Loucy (cell line): ENCODE results near the gene HMX1.

Experiments
- H2AFZ ChIP-seq: fragments of 200-600 bp; sonication (generic); 2 replicates; pipeline ENCODE4 v1.6.0; 2016; ENCODE audit warnings: antibody characterized with exemption, mild to moderate bottlenecking, low read length, moderate library complexity
- H3F3A ChIP-seq: fragments of 200-600 bp; 2 replicates; pipeline ENCODE4 v1.6.0; 2016; ENCODE audit warnings: antibody characterized with exemption, low read depth, mild to moderate bottlenecking
- H3K27me3 ChIP-seq: fragments of 200-600 bp; sonication (generic); 2 replicates; pipeline ENCODE4 v1.6.1; 2014; ENCODE audit warnings: low read length, mild to moderate bottlenecking; ENCODE audit not compliant: insufficient read depth, poor library complexity, severe bottlenecking
- H3K36me3 ChIP-seq: fragments of 200-600 bp; sonication (generic); 2 replicates; pipeline ENCODE4 v1.6.1; 2016; ENCODE audit warnings: low read length; ENCODE audit not compliant: insufficient read depth
- H3K4me1 ChIP-seq: fragments of 200-600 bp; sonication (generic); 2 replicates; pipeline ENCODE4 v1.5.1; 2014; ENCODE audit warnings: low read length, mild to moderate bottlenecking; ENCODE audit not compliant: insufficient read depth, poor library complexity, severe bottlenecking
- H3K4me2 ChIP-seq: fragments of 200-600 bp; sonication (generic); 2 replicates; pipeline ENCODE4 v1.6.0; 2014; ENCODE audit warnings: antibody characterized with exemption, low read length, low read depth, mild to moderate bottlenecking; ENCODE audit not compliant: poor library complexity, severe bottlenecking
- H3K4me3 ChIP-seq: fragments of 200-600 bp; sonication (generic); 2 replicates; pipeline ENCODE4 v1.5.1; 2014; ENCODE audit warnings: low read length, mild to moderate bottlenecking, mixed read lengths; ENCODE audit not compliant: poor library complexity, severe bottlenecking
- H3K79me2 ChIP-seq: fragments of 200-600 bp; sonication (generic); 2 replicates; pipeline ENCODE4 v1.6.1; 2014; ENCODE audit warnings: low read length; ENCODE audit not compliant: insufficient read depth
- H3K9ac ChIP-seq: fragments of 200-600 bp; sonication (generic); 2 replicates; pipeline ENCODE4 v1.6.0; 2014; ENCODE audit warnings: mild to moderate bottlenecking, low read depth, low read length, moderate library complexity; ENCODE audit not compliant: poor library complexity, severe bottlenecking
- H3K9me2 ChIP-seq: fragments of 200-600 bp; sonication (generic); replicated peaks from 2 replicates; pipeline ENCODE4 v1.6.1; 2016; ENCODE audit warnings: low read depth, low read length, mixed read lengths
- H3K9me3 ChIP-seq: fragments of 200-600 bp; sonication (generic); 2 replicates; pipeline ENCODE4 v1.6.1; 2014; ENCODE audit warnings: mild to moderate bottlenecking, antibody characterized with exemption, low read length, low read depth; ENCODE audit not compliant: insufficient read depth
- H4K20me1 ChIP-seq: fragments of 200-600 bp; sonication (generic); 2 replicates; pipeline ENCODE4 v1.6.0; 2014; ENCODE audit warnings: antibody characterized with exemption, low read length, mild to moderate bottlenecking; ENCODE audit not compliant: insufficient read depth, poor library complexity, severe bottlenecking
- EZH2phosphoT487 ChIP-seq: fragments of 200-600 bp; IDR thresholded peaks from 2 replicates; pipeline ENCODE4 v1.6.1; 2018; ENCODE audit warnings: antibody characterized with exemption, mild to moderate bottlenecking, moderate library complexity, borderline replicate concordance
- TF ChIP-seq, protein P1 (sequence below): fragments of 200-600 bp; sonication (generic); conservative IDR thresholded peaks from 2 replicates; pipeline ENCODE4 v1.5.1; 2014; ENCODE audit warnings: mild to moderate bottlenecking, antibody characterized with exemption, low read length

Gene HMX1

DNA sequence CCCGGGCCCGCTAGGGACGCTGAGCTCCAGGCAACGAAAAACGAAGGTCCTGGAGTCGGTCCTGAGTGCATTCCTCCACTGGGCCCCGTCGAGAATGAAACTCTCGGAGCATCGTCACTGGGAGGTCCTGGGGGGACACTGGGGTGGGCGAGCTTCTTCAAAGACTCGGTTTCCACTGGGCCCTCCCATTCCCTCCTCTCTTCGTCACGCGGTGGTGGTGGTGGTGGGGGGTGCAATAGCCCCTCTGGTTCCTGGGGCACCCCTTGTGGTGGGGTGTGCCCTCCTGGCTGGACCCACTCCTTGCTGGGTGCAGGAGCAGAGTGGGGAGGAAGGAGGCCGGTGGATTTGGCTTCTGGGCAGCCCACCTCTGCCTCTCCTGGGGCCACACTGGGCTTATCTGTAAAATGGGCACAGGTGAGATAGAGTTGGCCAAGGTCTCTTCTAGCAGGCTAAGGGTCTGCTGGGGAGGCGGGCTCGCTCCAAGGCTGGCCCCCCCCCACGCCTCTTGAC lies 12.9 kb downstream of the HMX1 start:
- TF ChIP-seq EZH2phosphoT487 = no peak
- Histone ChIP-seq H3K9me2 (no peaks in the 10 kb centered on the region), H3K4me1 (no peaks in the 10 kb centered on the region), H2AFZ (no peak overlapping the region), H3K27me3 (no peaks in the 10 kb centered on the region), H3K4me3 (no peak overlapping the region), H3F3A (no peaks in the 10 kb centered on the region), H3K9ac (no peak overlapping the region), H3K9me3 (peaks cover 12% of the 10 kb centered on the region; the same call in 1 of the 2 replicates), H4K20me1 (no peaks in the 10 kb centered on the region), H3K79me2 (no peaks in the 10 kb centered on the region), H3K4me2 (no peak overlapping the region), H3K36me3 (no peaks in the 10 kb centered on the region)

DNA sequence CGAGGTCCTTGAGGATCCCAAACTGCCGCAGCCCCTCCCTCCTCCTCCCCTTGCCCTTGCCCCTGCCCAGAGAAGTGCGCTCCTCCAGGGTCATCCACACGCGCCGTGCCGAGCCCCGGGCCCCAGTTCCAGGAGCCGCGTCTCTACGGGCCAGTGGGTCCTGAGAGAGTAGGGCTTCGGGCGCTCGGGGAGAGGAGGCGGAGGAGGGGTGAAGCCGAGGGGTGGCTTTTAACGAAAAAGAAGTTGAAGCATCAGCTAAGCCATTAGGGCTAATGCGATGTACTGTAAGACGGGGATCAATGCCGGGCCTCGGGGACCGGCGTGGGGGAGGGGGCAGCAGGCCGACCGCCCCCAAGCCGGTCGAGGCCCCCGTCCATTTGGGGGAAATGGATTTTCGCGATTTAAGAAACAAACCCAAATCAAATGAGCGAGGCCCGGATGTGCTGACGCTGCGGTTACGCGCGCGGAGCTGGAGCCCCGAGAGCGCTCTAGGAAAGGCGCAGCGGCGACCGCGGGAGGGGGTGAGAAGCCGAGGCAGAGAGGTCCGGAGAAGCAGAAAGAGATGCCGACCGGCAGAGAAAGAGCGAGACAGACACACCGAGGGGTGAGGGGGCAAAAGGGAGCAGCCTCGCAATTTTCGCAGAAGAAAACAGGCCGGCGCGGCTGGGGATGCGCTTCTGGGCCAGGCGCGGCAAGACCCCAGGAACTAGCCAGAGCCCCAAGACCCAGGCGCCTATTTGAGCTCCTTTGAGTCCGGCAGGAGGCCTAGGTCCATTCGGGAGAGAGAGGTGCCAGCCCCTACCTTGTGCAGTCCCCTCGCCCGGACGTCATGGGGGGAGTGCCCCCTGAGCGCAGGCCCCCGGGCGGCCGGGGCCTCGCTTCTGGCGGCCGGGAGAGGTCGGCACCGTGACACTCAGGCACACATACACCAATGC lies 13.6 kb downstream of the HMX1 start:
- H3K36me3 ChIP-seq = no peaks in the 10 kb centered on the region
- H3K9me3 ChIP-seq = peaks cover 13% of the 10 kb centered on the region; the same call in 1 of the 2 replicates
- H4K20me1 ChIP-seq = no peaks in the 10 kb centered on the region
- H3K79me2 ChIP-seq = no peaks in the 10 kb centered on the region
- H3K4me1 ChIP-seq = no peaks in the 10 kb centered on the region
- TF ChIP-seq, protein P1, sequence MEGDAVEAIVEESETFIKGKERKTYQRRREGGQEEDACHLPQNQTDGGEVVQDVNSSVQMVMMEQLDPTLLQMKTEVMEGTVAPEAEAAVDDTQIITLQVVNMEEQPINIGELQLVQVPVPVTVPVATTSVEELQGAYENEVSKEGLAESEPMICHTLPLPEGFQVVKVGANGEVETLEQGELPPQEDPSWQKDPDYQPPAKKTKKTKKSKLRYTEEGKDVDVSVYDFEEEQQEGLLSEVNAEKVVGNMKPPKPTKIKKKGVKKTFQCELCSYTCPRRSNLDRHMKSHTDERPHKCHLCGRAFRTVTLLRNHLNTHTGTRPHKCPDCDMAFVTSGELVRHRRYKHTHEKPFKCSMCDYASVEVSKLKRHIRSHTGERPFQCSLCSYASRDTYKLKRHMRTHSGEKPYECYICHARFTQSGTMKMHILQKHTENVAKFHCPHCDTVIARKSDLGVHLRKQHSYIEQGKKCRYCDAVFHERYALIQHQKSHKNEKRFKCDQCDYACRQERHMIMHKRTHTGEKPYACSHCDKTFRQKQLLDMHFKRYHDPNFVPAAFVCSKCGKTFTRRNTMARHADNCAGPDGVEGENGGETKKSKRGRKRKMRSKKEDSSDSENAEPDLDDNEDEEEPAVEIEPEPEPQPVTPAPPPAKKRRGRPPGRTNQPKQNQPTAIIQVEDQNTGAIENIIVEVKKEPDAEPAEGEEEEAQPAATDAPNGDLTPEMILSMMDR = no peak
- TF ChIP-seq EZH2phosphoT487 = no peak
- H3K9ac ChIP-seq = no peak overlapping the region
- H3K4me3 ChIP-seq = no peak overlapping the region
- no peaks in the 10 kb centered on the region for H3K9me2 ChIP-seq
- H3K4me2 ChIP-seq = no peak overlapping the region
- H2AFZ ChIP-seq = no peak overlapping the region
- no peaks in the 10 kb centered on the region for H3F3A ChIP-seq
- H3K27me3 ChIP-seq = no peaks in the 10 kb centered on the region

DNA sequence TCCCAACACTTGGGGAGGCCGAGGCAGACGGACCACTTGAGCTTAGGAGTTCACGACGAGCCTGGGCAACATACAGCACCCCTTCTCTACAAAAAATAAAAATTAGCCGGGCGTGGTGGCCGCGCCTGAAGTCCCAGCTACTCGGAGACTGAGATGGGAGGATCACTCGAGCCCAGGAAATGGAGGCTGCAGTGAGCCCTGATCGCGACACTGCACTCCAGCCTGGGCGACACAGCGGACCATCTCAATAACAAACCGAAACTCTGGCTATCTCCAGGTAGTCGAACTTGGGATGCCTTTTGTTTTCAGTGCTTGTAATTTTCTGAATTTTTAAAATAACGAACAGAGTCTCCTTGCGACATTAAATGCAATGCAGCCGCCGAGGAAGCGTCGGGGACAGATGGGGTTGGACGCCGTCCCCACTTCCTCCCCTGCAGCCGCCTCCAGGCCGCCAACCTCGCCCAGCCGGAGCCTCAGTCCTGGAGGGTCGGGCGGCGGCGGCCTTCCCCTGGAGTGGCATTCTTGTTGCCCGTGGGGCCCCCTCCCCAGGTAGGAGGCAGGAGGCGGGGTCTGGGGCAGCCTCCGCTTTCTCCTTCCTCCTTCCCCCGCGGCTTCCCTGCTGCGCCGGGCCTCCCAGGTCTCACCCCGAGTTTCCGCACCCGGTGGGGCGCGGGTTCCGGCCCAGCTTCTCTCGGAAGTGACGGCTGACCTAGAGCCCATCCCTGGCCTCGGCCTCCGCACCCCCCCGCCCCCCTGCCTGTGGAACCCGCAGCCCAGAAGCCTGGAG lies 14.6 kb downstream of the HMX1 start:
- H3K27me3 ChIP-seq = no peaks in the 10 kb centered on the region
- H3K9ac ChIP-seq = no peak overlapping the region
- no peaks in the 10 kb centered on the region for H4K20me1 ChIP-seq
- no peak overlapping the region for H2AFZ ChIP-seq
- no peaks in the 10 kb centered on the region for H3K4me1 ChIP-seq
- H3K4me2 ChIP-seq = no peak overlapping the region
- H3K36me3 ChIP-seq = no peaks in the 10 kb centered on the region
- no peaks in the 10 kb centered on the region for H3F3A ChIP-seq
- H3K4me3 ChIP-seq = no peak overlapping the region
- no peaks in the 10 kb centered on the region for H3K79me2 ChIP-seq
- TF ChIP-seq EZH2phosphoT487 = no peak
- TF ChIP-seq, protein P1 = no peak
- peaks cover 13% of the 10 kb centered on the region; the same call in 1 of the 2 replicates for H3K9me3 ChIP-seq
- H3K9me2 ChIP-seq = no peaks in the 10 kb centered on the region
